GM12865 (cell line): ENCODE measurements around the gene TMEM60.

ENCODE experiments used
- DNase-seq: peaks from one replicate; pipeline ENCODE4 v3.0.0; 2010; ENCODE audit warnings: low read depth
- H3K4me3 ChIP-seq: 2 replicates; pipeline ENCODE4 v1.5.1; 2011; ENCODE audit warnings: mild to moderate bottlenecking, low read depth, low read length, control low read depth
- TF ChIP-seq, protein P1 (sequence below): IDR thresholded peaks from 2 replicates; pipeline ENCODE4 v1.5.1; 2011; ENCODE audit warnings: low read length, control low read depth, low read depth, inconsistent platforms; ENCODE audit not compliant: insufficient read depth; ENCODE audit errors: missing control alignments

TMEM60 gene

GRCh38 chr7:77765481-77765880 lies 32.8 kb downstream of the TMEM60 start:
- no peak overlapping the region for H3K4me3 ChIP-seq
- no peak for DNase-seq
- TF ChIP-seq, protein P1, sequence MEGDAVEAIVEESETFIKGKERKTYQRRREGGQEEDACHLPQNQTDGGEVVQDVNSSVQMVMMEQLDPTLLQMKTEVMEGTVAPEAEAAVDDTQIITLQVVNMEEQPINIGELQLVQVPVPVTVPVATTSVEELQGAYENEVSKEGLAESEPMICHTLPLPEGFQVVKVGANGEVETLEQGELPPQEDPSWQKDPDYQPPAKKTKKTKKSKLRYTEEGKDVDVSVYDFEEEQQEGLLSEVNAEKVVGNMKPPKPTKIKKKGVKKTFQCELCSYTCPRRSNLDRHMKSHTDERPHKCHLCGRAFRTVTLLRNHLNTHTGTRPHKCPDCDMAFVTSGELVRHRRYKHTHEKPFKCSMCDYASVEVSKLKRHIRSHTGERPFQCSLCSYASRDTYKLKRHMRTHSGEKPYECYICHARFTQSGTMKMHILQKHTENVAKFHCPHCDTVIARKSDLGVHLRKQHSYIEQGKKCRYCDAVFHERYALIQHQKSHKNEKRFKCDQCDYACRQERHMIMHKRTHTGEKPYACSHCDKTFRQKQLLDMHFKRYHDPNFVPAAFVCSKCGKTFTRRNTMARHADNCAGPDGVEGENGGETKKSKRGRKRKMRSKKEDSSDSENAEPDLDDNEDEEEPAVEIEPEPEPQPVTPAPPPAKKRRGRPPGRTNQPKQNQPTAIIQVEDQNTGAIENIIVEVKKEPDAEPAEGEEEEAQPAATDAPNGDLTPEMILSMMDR = no peak

- peak; percentile 2 for DNase-seq
- TF ChIP-seq, protein P1 = no peak
- H3K4me3 ChIP-seq = no peak overlapping the region
Measured at GRCh38 chr7:77760809-77761453, 37.3 kb downstream of the TMEM60 start.

DNA sequence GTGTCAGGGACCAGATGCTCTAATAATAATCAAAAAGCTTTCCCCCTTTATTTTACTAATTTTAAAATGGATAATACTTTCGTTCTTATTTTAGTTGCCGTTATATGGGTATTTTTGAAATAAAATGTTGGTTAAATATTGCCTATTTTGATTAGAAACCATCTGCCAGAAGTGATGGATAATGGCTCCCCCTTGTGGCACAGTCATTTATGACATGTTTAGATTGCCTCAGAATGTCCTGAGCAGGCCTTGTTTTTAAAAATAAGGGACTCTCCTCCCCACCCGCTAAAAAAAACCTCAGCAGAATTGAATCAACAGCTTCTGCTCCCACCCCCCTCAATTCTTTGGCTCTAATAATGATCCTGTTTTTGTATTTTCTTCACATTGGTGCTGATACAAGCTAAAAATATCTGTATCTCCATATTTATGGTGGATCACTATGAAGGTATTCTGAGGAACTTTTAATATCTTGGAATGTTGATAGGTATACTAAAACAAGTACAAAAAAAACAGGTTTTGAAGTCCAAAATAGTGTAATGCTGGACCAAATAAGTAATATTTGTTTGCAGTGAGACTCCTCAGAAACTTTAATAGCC lies 38.8 kb downstream of the TMEM60 start:
- TF ChIP-seq, protein P1 = peak; percentile 66
- DNase-seq = peak; percentile 85
- H3K4me3 ChIP-seq = no peak overlapping the region

DNA sequence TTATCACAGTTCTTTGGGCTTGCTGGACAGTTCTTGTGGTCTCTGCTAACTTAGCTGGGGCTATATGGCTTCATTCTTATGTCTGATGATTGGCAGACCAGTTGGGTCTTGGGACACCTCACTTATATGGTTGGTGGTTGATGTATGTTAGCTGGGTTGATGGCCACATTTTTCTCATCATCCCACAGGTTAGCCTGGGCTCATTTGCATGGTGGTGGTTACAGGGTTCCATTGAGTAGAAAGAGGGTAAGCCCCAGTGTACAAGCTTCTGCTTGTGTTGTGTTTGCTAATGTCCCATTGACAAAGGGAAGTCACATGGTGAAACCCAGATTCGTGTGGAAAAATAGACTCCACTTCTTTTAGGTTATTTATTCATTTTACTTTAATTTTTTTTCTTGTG lies 40.6 kb downstream of the TMEM60 start:
- H3K4me3 ChIP-seq = no peak overlapping the region
- peak; percentile 63 for DNase-seq
- TF ChIP-seq, protein P1 = no peak

DNA sequence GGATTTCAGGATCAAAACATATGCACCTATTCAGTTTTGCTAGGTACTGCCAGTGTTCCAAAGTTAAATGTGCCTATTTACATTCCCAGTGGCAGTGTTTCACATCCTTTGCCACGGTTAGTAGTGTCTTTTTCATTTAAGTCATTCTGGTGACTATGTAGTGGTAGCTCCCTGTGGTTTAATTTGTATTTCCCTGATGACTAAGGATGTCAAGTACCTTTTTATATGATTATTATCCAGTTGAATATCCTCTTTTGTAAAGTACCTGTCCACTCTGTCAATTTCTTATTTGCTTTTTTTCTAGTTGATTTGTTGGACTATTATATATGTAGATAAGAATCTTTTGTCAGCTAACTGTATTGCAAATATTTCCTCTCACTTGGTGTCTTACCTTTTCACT lies 45.1 kb downstream of the TMEM60 start:
- no peak for DNase-seq
- TF ChIP-seq, protein P1 = no peak
- H3K4me3 ChIP-seq = no peak overlapping the region

GRCh38 chr7:77752016-77752415 lies 46.2 kb downstream of the TMEM60 start:
- DNase-seq = no peak
- TF ChIP-seq, protein P1 = no peak
- H3K4me3 ChIP-seq = no peak overlapping the region

DNA sequence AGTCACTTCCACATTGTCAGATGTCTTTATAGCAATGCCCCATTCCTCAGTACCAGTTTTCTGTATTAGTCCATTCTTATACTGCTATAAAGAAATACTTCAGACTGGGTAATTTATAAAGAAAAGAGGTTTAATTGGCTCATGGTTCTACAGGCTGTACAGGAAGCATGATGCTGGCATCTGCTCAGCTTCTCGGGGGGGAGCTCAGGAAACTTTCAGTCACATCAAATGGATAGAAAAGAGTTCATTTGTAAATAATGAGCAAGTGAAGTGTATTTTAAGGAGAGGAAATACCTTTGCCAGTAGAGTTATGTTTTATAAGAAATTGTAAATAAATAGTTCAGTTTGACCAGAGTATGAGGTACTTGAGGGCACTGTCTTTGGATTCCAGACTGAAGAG lies 50.5 kb downstream of the TMEM60 start:
- no peak for DNase-seq
- TF ChIP-seq, protein P1 = no peak
- H3K4me3 ChIP-seq = no peak overlapping the region
